ENCODE data around the gene BLACAT1. TPM values are rescaled to one million over a fixed set of nuclear protein-coding genes. Genes with fewer than 3 reads are reported as not detected.

BLACAT1 gene
- total RNA-seq, 1 donor from 2014 or later: not detected

DNA sequence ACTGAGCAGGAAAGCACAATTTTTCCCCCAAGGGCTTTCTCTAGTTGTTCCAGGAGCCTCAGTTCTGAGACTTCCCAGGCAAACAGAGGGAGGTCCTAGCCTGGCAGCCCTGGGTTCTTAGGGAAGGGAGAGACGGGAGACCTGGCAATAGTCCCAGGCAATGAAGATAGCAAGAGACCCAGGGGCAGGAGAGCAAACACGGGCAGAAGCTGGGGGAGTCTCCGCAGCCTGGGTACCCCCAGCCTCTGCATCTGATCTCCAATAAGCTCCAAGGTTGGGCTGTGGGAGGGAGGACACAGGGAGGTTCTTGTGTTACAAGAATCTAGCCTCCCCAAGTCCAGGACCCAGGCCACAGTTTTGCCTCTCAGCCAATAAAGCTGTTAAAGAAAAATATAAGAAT lies 2.4 kb downstream of the BLACAT1 start:
- DNase-seq: no peak

GRCh38 chr1:205452933-205453332 lies 2.9 kb downstream of the BLACAT1 start:
- no peak for DNase-seq

DNA sequence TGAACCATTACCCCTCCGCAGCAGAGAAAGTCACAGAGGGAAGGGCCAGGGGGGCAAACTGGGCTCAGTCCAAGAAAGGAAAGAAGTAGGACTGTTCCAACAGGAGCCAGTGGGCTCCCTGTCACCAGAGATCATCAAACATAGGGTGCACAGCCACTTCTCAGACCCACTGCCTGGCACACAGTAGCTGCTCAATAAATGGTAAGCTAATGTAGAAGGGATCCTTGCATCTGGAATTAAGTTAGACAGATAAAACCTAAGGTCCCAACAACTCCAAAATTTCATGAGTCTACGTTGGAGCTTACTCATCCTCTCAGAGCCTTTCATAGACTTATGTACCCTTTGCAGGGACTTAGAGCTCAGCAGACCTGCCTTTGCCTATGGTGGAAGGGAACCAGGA lies 3.5 kb downstream of the BLACAT1 start:
- no peak for DNase-seq

DNA sequence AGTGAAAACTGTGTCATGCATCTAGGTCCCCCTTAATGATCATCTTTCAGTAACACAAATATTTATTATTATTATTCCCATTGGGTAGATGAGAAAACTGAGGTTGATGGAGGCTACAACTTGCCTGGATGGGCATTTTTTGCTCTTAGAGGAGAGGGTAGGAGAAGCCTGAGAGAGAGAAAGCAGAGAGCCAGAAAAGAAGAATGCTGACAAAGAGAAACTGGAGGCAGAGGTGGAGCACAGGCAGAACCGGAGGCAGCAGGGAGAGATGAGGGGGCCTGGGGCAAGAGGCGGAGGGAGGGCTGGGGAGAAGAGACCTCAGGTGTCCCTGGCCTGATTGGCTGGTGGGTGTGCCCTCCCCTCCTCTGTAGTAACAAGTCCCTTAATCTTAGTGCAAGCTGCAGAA lies 4.1 kb downstream of the BLACAT1 start:
- no peak for DNase-seq

DNA sequence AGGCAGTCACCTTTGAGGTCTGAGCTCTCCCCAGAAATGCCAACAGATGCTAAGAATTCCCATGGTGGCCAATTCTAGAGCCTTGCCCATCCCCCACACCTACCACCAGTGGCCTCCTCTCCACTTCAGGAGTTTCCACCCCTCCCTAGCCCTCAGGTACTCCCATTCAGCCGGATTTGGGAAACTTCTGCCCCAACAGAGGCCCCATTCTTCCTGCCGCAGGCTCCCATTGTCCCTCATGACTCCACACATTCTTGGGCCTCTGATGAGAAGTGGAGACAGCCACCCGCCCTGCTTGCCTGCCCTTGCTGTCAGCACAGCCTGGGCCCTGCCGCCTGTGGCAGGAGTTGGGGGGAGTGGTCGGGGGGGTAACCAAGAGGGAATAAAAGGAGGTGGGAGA lies 4.6 kb downstream of the BLACAT1 start:
- DNase-seq: no peak

- DNase-seq: no peak
Observed at GRCh38 chr1:205450448-205450847, 5.4 kb downstream of the BLACAT1 start.

DNA sequence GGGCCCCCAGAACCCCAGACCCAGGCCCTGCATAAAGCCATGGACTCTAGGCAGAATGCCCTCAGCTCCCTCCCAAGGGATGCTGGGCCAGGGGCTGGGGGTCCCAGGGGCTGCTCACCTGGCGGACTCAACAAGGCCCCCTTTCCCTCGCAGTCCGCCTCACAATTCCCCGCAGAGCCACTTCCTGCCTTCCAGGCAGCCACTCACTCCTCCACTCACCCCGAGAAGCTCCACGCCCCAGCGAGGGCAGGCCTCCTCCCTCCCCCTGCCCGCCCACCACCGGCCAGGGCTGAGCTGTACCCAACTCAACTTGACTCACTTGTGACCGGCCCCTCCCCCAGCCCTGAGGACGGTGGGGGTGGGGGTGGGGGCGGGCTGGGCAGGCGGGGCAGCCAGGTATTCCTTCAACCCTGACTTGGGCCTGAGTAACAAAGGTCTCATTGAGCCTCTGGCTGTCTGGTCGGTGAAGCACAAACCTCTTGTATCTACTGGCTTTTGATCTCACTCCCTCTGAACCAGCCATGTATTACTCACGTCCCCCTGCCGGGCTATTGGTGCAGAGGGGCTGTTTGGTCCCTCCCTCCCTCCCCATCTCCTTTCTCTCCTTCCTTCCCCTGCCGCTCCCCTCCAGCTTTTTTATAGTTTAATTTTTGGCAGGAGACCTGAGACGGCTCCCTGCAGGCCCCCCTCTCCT lies 5.9 kb downstream of the BLACAT1 start:
- no peak for DNase-seq

DNA sequence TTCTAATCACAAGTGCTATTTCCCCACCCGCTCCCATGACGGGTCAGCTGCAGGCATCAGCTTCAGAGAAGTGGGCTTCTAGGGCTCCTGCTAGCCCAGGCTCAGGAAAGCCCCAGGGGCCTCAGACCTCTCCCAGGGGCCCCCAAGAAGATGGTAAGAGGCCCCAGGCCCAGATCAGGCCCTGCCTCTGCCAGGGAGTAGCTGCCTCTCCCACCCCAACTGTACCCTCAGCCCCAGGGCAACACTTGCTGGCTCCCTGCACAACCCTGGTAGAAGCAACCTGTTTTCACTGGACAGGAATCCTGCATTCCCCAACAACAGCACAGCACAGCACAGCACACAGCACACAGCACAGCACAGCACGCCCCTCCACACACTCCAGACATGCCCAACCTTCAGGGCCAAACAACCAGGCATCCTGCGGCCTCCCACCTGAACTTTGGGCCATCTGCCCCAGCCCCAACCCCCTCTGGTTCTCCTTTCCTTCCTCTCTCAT lies 6.5 kb downstream of the BLACAT1 start:
- DNase-seq: no peak

DNA sequence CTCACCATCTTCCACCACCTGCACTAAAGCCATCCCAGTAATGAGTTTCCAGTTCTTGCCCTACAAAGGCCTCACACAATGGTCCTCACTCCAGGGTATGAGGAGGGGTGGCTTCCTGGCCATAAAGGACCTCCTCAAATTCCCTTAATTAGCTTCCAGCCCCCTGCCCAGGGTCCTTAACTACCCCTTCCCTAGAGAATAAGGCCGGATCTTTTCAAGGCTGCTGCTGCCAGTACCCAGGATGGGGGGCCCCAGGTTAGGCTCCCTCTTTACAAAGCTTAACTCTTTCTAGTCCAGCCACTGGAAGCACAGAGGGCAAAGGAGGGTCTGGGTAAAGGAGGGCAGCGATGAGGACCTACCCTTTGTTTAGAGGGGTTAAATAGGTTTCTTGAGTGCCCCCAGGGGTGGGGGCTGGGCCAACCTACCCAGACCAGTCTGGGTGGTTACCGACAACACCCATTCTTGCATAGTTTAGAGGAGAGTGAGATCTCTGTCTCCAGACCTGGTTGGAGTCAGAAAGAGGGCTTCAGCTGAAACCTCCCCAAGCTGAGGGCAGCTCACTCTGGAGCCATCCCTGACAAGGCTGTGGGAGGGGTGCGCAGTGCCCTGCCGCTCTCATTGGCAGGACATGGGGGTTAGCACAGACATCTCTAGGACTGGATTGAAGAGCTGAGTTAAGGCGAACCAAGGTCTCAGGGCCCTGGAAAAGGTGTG lies 7.1 kb downstream of the BLACAT1 start:
- no peak for DNase-seq

DNA sequence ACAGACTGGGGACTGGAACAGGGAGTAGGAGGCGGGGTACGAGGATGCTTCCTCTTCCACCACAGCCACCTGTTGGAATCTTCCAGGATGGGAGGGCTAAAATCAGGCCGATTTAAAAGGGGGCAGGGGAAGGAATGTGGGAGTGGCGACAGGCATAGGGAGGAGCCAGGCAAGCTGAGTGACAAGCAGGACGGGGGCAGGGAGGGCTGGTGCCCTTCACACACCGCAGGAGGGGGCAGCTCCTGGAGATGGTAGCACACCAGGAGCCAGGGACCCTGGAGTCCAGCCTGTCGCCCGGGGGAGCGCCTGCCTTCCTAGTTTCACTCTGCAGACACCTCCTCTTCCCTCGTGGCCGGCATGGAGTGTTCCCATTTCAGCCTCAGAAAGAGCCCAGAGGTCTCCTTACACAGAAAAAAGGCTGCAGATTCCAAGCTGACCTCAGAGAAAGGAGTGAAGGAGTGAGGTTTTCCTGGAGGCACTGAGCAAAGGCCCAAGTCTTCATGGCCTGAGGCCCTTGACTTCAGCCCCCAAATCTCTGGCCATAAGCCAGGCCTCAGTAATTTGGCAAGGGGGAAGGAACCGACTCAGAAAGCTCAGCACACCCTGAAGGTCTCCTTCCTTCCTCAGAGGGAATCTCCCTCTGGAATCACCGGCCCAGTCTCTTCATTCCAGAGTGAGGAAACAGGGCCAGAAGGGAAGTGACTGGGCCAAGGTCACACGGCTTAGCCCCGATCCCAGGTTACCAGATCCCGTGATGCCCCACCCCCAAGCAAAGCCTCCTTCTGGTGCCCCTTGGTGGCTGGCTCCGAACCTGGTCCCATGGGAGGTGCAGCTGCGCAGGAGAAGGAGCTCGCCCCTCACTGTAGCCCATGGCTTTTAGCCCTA lies 8.1 kb downstream of the BLACAT1 start:
- no peak for DNase-seq

- peak; percentile 89 for DNase-seq
Observed at GRCh38 chr1:205446828-205447227, 9.0 kb downstream of the BLACAT1 start.

DNA sequence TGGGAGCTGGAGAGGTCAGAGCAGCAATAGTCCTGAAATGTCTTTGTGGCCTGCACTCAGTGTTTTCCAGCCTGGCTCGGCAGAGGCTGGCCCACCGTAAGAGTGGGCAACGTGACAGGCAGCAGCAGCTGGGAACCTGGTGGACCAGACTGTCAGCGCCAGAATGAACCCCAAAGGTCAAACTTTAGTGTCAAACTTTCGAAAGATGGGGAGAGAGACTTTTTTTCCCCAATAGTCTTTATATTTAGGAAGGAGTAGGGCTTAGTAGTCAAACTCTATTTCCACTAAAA lies 10.3 kb downstream of the BLACAT1 start:
- DNase-seq: no peak

DNA sequence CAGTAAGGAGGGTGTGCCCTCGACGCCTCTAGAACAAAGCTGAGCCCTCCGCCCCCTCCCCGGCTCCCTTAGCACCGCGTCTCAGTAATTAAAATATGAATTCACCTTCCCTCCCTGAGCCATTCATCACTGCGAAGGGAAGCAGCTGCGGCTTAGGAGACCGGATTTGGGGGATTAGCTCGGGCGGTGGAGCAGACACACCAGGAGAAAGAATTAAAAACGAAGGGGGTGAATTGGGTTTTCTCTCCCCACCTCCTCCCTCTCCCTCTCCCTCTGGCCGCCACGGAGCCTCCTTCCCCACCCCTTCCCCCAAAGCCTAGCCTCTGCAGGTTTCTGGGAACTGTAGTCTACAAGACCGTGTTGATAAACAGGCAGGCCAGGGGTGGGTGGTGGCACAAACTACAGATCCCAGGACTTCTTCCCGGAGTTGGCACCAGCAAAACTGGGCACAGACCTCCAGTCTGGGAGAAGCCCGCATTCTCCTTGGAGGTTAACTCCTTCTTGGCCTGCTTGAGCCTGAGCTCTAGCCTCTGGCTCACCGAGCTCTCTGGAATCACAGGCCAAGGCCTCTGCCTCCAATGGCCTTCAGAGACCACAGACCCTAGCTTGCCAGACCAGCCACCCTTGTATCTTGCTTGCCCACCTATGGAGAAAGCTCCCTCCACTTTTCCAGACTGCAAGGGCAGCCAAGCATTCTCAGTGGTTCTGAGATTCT lies 10.8 kb downstream of the BLACAT1 start:
- DNase-seq: no peak

DNA sequence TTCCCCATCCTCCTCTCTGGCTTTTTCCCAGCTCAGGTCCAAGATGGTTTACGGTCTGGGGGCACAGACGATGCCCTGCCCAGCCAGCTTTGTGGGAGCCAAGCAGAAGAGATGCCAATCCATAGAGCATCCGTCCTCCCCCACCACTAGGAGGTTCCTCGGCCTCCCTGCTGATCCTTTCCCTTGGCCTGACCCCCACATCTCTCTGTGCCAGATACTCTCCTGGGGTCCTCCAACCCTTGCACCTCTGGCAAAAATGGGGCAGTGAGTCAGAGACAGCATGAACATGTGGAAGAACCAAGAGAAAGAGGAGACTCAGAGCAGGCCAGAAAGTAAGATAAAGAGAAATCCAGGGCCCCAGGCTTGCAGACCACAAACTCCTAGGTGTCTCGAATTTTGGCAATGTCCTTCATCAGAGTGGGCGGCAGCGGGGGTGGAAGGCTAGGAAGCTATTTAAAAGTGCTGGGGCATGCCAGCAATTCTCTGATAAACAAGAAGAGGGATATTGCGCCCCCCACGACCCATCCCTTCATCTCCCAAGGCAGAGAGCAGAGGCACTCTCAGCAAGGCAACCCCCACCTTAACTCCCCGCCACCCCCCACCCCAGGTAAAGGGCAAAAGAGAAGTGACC lies 11.4 kb downstream of the BLACAT1 start:
- no peak for DNase-seq

- DNase-seq: no peak
Observed at GRCh38 chr1:205443585-205444299, 12.1 kb downstream of the BLACAT1 start.

DNA sequence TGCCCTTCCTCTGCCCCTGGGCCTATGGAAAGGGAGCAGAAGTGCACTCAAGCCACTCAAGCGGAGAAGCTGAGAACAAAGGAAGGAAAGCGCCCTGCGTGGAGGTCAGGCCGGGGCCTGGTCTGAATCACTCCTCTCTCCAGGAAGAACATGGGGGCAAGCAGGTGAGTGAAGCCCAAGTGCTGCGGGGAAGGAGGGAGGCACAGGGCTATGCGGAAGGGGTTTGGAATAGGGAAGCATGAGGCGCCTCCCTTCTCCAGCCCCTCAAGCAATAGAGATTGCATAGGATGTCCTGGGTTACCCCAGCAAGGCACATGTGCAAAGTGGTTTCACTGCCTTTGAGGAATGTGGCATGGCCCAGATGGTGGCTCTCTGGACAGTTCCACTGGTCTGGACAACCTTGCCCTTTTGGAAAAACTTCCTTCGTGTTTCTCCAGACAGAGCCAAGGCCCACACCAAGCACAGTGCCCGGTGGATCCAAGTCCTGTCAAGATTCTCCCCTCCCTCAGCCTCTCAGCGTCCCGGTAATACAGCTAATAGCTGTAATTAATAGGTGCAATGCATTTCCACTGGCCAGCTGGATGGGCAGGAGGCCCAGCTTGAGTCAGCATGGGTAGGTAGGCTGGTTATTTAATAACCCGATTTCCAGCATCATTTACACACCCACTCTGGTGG lies 13.7 kb downstream of the BLACAT1 start:
- peak; percentile 60 for DNase-seq

GRCh38 chr1:205441716-205442050 lies 14.2 kb downstream of the BLACAT1 start:
- no peak for DNase-seq

GRCh38 chr1:205441318-205441633 lies 14.6 kb downstream of the BLACAT1 start:
- DNase-seq: no peak

- peak; percentile 73 for DNase-seq
Observed at GRCh38 chr1:205440476-205441317, 15.1 kb downstream of the BLACAT1 start.

- no peak for DNase-seq
Observed at GRCh38 chr1:205440121-205440475, 15.7 kb downstream of the BLACAT1 start.
